HG03521 (cell line): Measurements from ENCODE around the gene ELOVL2.

Source experiments
- ATAC-seq: cut with Tn5 transposase; IDR thresholded peaks from one replicate; pipeline ENCODE4 v1.9.1; 2021; ENCODE audit warnings: mild to moderate bottlenecking, moderate library complexity; ENCODE audit not compliant: unreplicated experiment

Gene ELOVL2

DNA sequence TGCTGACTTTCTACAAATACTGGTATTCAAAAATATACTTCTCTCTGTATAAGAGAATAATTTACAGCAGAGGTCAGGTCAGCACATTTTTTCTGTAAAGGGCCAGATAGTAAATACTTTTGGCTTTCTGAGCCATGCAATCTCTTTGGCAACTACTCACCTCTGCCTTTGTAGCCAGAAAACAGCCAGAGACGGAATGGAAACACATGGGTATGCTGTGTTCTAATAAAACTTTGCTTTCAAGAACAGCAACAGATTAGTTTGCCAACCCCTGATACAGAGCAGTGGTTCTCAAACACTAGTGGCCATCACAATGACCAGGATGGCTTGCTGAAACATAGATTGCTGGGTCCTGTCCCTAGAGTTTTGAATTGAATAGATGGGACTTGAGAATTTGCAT is 111.0 kb downstream of the ELOVL2 start:
- ATAC-seq = no peak
